Immature natural killer cell (primary cell): ENCODE measurements around the gene STAM2. TPM values are rescaled to one million over a fixed set of nuclear protein-coding genes. Genes with fewer than 3 reads are reported as not detected.
"Not testable (repeated sequence)": the region's sequence is repeated elsewhere in the genome, so short reads cannot be mapped to it uniquely, and the experiment has no call there.

ENCODE experiments used
- DNase-seq, 3 donors: peaks; one replicate each; pipeline ENCODE4 v3.0.0; 2022; ENCODE audit warnings: mixed read lengths in 1 of 3
- H3K27ac Mint-ChIP-seq, 6 donors: one replicate each; pipeline ENCODE4 v1.8.0; 2020; ENCODE audit warnings: mixed read lengths in 6 of 6, mild to moderate bottlenecking in 5 of 6, inconsistent platforms in 4 of 6, moderate library complexity in 3 of 6
- H3K27me3 Mint-ChIP-seq, 3 donors: one replicate each; pipeline ENCODE4 v1.8.0; 2020 to 2021; ENCODE audit warnings: low read depth in 3 of 3, mild to moderate bottlenecking in 3 of 3, mixed read lengths in 3 of 3, moderate library complexity in 3 of 3, inconsistent platforms in 1 of 3
- H3K36me3 Mint-ChIP-seq, 3 donors: one replicate each; pipeline ENCODE4 v1.8.0; 2020; ENCODE audit warnings: mixed read lengths in 3 of 3, inconsistent platforms in 2 of 3, mild to moderate bottlenecking in 2 of 3
- H3K4me1 Mint-ChIP-seq, 2 donors: one replicate each; pipeline ENCODE4 v1.8.0; 2020; ENCODE audit warnings: inconsistent platforms in 2 of 2, mild to moderate bottlenecking in 2 of 2, mixed read lengths in 2 of 2, moderate library complexity in 1 of 2
- H3K4me3 Mint-ChIP-seq, 5 donors: one replicate each; pipeline ENCODE4 v1.8.0; 2020; ENCODE audit warnings: mild to moderate bottlenecking in 5 of 5, mixed read lengths in 5 of 5, inconsistent platforms in 3 of 5, moderate library complexity in 3 of 5
- H3K9me3 Mint-ChIP-seq, 6 donors: one replicate each; pipeline ENCODE4 v1.8.0; 2020; ENCODE audit warnings: mild to moderate bottlenecking in 6 of 6, mixed read lengths in 6 of 6, inconsistent platforms in 4 of 6, moderate library complexity in 3 of 6
- polyA plus RNA-seq, 3 donors: library from polyadenylated mRNA; unstranded; fragments of 300-500 nt; fragmentation: Illumina TruSeq; gene quantifications; one replicate each; pipeline ENCODE4 v1.2.3, GENCODE V29; 2021

The STAM2 gene
- polyA plus RNA-seq, 3 donors from 2014 or later: 3.9 to 6.6 (median 5.6) TPM

DNA sequence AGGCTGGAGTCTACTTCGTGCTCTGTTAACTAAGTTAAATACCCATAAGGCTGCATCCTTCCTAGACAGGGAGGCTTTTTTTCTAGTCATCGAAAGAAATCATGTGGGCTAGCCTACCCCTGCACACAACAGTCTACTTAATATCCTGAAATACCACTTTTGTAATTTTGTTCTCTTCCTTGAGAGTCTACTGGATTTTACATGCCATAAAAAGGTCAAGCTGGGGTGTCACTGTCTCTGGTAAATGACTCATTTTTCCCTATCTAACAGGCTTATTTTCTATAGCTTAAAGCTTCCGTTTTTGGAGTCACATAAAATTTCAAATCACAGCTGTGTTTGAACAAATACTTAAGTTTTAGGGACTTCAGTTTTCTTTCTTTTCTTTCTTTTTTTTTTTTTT is 10.7 kb upstream of the STAM2 start:
- no peaks in the 10 kb centered on the region for H3K9me3 Mint-ChIP-seq
- H3K27ac Mint-ChIP-seq: no peak overlapping the region
- no peak for DNase-seq
- peaks cover 4 to 29% (median 4%) of the 10 kb centered on the region in 3 donors for H3K27me3 Mint-ChIP-seq
- H3K36me3 Mint-ChIP-seq: no peaks in the 10 kb centered on the region
- no peaks in the 10 kb centered on the region for H3K4me1 Mint-ChIP-seq
- H3K4me3 Mint-ChIP-seq: no peak overlapping the region

DNA sequence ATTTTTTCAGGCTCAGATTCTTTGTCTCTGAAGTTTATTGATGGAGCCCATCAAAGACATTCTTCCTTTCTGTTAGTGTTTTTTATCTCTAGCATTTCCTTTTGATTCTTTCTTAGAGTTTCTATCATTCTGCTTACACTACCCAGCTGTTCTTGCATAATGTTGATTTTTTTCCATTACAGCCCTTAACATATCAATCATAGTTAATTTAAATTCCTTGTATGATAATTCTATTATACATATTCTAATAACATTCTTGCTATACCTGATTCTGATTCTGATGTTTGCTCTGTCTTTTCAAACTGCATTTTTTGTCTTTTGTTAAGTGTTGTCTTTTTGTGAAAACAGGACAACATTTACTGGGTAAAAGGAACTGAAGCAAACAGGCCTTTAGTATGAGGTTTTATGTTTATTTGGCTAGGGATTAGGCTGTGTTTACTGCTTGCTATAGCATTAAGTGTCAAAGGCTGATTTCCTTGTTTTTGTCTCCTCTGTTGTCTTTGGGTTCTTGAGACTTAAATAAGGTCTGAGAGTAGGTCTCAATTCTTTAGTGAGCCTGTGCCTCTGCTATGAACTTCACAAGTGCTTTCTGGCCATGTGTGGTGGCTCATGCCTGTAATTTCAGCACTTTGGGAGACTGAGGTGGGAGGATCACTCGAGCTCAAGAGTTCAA is 8.0 kb upstream of the STAM2 start:
- no peak for DNase-seq
- no peaks in the 10 kb centered on the region for H3K4me1 Mint-ChIP-seq
- no peaks in the 10 kb centered on the region for H3K9me3 Mint-ChIP-seq
- H3K27me3 Mint-ChIP-seq: peaks cover 4 to 33% (median 8%) of the 10 kb centered on the region in 3 donors
- no peak overlapping the region for H3K4me3 Mint-ChIP-seq
- H3K36me3 Mint-ChIP-seq: no peaks in the 10 kb centered on the region
- no peak overlapping the region for H3K27ac Mint-ChIP-seq

DNA sequence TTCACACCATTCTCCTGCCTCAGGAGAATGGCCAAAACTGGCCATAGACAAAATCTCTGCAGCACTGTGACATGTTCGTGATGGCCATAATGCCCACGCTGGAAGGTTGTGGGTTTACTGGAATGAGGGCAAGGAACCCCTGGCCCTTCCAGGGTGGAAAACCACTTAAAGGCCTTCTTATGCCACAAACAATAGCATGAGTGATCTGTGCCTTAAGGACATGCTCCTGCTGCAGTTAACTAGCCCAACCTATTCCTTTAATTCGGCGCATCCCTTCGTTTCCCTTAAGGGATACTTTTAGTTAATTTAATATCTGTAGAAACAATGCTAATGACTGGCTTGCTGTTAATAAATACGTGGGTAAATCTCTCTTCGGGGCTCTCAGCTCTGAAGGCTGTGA is 2.1 kb upstream of the STAM2 start:
- not testable (repeated sequence) for H3K36me3 Mint-ChIP-seq, H3K9me3 Mint-ChIP-seq, DNase-seq, H3K4me3 Mint-ChIP-seq
- peaks cover 4 to 22% (median 19%) of the 10 kb centered on the region in 3 donors for H3K27me3 Mint-ChIP-seq
- peak overlapping the region in 1 of 6 donors; percentile 20 for H3K27ac Mint-ChIP-seq
- H3K4me1 Mint-ChIP-seq: peaks cover 26 to 37% of the 10 kb centered on the region in 2 donors

DNA sequence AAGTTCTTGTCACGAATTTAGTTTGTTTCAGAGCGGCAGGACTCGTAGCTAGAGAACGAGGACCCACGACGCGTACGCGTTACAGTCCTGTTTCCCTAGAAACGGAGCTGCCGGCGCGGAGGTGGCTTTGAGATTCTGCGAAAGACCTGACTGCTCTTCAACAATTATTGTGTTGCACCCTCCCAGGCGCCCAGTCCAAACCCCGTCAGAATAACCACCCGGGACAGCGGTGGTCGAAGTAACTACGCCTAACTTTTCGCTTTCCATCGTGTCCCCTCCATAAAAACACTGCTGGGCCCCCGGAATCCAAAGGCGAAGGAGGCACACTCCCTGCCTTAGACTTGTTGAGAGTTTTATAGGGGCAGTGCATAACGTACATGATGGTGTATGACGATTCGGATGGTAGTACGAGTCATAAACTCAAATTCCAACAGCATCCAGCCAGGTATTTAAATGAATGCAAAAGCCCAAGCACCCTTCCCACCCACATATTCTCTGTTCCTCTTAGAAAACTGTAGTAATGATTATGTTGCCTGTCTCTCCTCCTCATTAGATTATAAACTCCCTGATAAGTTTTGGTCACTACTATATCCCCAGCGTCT is 651 bp upstream of the STAM2 start:
- Mint-ChIP-seq H3K27me3 (peaks cover 4 to 17% (median 15%) of the 10 kb centered on the region in 3 donors), H3K36me3 (no peaks in the 10 kb centered on the region), H3K4me1 (peaks cover 37 to 51% of the 10 kb centered on the region in 2 donors), H3K27ac (peak overlapping the region; percentile 96 to 100 (median 99)), H3K4me3 (peak overlapping the region; percentile 95 to 98 (median 98)), H3K9me3 (no peaks in the 10 kb centered on the region)
- DNase-seq: no peak

DNA sequence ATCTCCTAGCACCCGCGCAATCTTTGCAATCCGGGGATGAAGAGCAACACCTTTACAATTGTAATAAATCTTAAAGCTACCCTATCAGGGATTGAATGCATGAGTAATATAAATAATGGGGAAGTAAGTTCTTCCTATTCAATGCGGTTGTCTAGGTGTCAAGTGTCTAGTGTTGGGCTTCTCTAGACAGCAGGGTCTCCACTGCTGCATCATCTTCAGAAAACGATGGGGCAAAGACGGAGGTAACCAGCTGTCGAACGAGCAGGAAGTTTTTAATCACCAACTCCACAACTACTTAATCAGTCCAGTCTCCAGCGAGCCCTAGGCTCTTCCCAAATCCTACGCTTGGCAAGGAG is 573 bp downstream of the STAM2 start:
- peak overlapping the region; percentile 95 to 98 (median 98) for H3K4me3 Mint-ChIP-seq
- H3K36me3 Mint-ChIP-seq: no peaks in the 10 kb centered on the region
- DNase-seq: no peak
- H3K27me3 Mint-ChIP-seq: peaks cover 4 to 13% (median 11%) of the 10 kb centered on the region in 3 donors
- H3K9me3 Mint-ChIP-seq: no peaks in the 10 kb centered on the region
- H3K4me1 Mint-ChIP-seq: peaks cover 37 to 62% of the 10 kb centered on the region in 2 donors
- H3K27ac Mint-ChIP-seq: peak overlapping the region; percentile 96 to 100 (median 99)

DNA sequence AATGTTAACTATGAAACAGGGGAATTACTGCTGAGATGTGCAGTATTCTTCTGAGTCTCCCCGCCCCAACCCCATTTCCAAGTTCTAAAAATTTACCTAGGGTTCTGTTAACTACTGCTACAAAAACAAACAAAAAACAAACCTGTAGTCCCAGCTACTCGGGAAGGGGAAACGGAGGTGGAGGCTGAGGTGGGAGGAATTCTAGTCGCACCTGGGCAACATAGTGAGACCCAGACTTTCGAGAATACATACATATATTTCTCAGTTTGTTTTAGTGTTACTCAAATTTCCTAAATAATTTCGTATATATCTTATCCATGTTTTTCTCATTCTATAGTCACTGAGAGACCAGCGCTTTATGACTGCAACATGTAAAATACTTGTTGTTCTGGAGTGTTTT is 989 bp downstream of the STAM2 start:
- H3K27ac Mint-ChIP-seq: peak overlapping the region; percentile 96 to 100 (median 99)
- DNase-seq: no peak
- no peaks in the 10 kb centered on the region for H3K9me3 Mint-ChIP-seq
- H3K4me1 Mint-ChIP-seq: peaks cover 39 to 65% of the 10 kb centered on the region in 2 donors
- H3K4me3 Mint-ChIP-seq: peak overlapping the region; percentile 95 to 98 (median 98)
- H3K27me3 Mint-ChIP-seq: peaks cover 4 to 13% (median 11%) of the 10 kb centered on the region in 3 donors
- H3K36me3 Mint-ChIP-seq: no peaks in the 10 kb centered on the region

DNA sequence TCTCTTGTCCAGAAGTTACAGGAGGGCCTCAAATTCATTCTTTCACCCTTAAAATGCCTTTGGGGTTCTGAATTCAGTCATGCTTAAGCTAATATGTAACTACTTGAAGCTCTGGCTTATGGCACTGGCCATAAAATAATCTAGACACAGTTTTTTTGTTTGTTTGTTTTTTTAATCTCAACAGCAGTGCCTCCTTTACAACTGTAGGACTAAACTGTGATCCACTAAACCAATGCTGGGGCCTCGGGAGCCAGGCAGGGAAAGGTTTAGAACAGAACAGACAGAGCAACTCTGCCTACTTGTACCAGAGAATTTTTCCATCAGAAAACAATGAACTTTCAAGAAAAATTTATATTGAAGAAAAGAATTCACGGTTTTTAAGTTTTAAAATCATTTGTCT is 1.7 kb downstream of the STAM2 start:
- peak overlapping the region; percentile 17 to 96 (median 36) for H3K27ac Mint-ChIP-seq
- peaks cover 45 to 73% of the 10 kb centered on the region in 2 donors for H3K4me1 Mint-ChIP-seq
- peak overlapping the region in 3 of 5 donors; percentile 33 to 98 (median 38) for H3K4me3 Mint-ChIP-seq
- H3K9me3 Mint-ChIP-seq: no peaks in the 10 kb centered on the region
- peaks cover 4 to 13% (median 11%) of the 10 kb centered on the region in 3 donors for H3K27me3 Mint-ChIP-seq
- H3K36me3 Mint-ChIP-seq: no peaks in the 10 kb centered on the region
- DNase-seq: no peak

DNA sequence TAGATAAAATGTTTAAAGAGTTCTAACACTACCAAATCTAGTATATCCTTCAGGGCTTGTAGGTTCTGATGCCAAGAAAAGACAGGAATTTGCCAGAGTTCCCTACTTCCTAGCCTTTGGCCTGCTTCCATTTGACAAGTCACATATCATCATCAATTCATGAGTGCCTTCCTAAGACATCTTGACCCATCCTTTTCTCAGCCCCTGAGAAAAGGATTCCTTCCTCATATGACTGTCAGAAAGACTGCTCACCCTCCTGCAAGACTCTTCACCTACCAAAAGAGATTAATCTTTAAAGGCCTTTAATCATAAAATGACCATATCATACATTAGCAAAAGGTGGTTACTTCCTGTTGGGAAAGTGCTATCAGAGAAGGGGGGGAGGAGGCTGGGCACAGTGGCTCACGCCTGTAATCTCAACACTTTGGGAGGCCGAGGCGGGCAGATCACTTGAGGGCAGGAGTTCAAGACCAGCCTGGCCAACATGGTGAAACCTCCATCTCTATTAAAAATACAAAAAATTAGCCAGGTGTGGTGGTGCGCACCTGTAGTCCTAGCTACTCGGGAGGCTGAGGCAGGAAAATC is 3.3 kb downstream of the STAM2 start:
- Mint-ChIP-seq H3K27ac (peak overlapping the region; percentile 68 to 80 (median 76)), H3K4me1 (peaks cover 51 to 84% of the 10 kb centered on the region in 2 donors), H3K27me3 (peaks cover 4 to 13% (median 11%) of the 10 kb centered on the region in 3 donors)
- not testable (repeated sequence) for H3K9me3 Mint-ChIP-seq, DNase-seq, H3K4me3 Mint-ChIP-seq, H3K36me3 Mint-ChIP-seq

DNA sequence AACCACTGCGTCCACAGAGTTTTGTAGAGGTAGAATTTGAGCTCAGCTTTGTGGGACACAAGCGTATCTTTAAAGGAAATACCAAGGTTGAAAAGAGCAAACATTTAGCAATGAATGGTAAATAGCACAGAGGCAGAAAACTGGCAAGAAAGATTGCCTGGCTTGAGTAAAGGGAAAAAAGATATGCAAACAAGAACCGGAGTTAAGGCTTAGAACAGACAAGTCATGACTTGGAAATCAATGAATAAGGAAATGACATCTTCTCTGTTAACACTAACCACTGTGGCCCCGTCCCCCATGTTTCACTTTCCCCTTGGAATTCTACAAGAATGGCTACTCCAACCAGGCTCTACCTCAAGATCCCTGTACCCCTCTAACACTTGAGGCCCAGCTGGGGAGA is 3.8 kb downstream of the STAM2 start:
- H3K27ac Mint-ChIP-seq: peak overlapping the region; percentile 28 to 80 (median 72)
- DNase-seq: no peak
- H3K4me3 Mint-ChIP-seq: peak overlapping the region in 1 of 5 donors; percentile 30
- peaks cover 4 to 13% (median 11%) of the 10 kb centered on the region in 3 donors for H3K27me3 Mint-ChIP-seq
- H3K36me3 Mint-ChIP-seq: no peaks in the 10 kb centered on the region
- no peaks in the 10 kb centered on the region for H3K9me3 Mint-ChIP-seq
- H3K4me1 Mint-ChIP-seq: peaks cover 55 to 89% of the 10 kb centered on the region in 2 donors

DNA sequence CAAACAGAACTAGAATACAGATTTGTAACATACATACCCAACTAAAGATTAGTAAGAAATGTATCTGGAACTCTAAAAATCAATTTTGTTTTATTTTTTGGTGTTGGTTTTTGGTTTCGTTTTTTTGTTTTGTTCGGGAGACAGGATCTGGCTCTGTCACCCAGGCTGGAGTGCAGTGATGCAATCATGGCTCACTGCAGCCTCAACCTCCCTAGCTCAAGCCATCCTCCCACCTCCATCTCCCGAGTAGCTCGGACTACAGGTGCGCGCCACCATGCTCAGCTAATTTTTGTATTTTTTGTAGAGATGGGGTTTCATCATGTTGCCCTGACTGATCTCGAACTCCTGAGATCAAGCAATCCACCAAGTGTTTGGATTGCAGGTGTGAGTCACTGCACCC is 6.4 kb downstream of the STAM2 start:
- not testable (repeated sequence) for H3K4me3 Mint-ChIP-seq, DNase-seq, H3K36me3 Mint-ChIP-seq, H3K27me3 Mint-ChIP-seq, H3K9me3 Mint-ChIP-seq
- Mint-ChIP-seq H3K27ac (peak overlapping the region in 4 of 6 donors; percentile 17 to 50 (median 44)), H3K4me1 (peaks cover 57 to 90% of the 10 kb centered on the region in 2 donors)

DNA sequence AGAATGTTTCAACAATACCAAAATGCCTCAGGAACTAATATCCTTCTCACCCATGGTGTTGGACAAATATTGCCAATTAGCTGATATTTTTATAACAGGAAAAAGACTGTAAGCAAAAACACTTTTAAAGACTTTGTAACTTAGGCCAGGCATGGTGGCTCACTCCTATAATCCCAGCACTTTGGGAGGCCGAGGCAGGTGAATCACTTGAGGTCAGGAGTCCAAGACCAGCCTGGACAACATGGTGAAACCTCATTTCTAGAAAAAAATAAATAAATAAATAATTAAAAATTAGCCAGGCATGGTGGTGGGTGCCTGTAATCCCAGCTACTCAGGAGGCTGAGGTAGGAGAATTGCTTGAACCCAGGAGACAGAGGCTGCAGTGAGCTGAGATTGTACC is 8.1 kb downstream of the STAM2 start:
- peak overlapping the region in 1 of 5 donors; percentile 43 for H3K4me3 Mint-ChIP-seq
- H3K9me3 Mint-ChIP-seq, H3K27me3 Mint-ChIP-seq, DNase-seq, H3K36me3 Mint-ChIP-seq: not testable (repeated sequence)
- H3K4me1 Mint-ChIP-seq: peaks cover 60 to 87% of the 10 kb centered on the region in 2 donors
- H3K27ac Mint-ChIP-seq: peak overlapping the region in 3 of 6 donors; percentile 28 to 51 (median 38)

DNA sequence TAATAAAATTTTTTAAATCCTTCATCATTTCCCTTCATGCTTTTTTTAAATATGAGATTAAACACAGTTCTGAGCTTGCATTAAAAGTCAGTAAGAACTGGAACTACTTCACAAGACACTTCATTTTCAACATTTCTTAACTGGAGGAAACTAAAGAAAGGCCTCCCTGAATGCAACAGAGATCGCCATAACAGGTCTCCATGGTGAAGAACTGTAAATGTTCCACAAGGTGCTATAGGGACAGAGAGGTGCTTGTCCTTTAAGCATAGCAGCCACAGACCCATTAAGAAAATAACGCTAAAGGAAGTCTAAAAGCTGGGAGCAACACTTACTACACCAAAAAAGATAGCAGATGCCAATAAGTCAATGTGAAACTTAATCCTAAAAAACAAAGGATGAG is 8.5 kb downstream of the STAM2 start:
- peaks cover 56 to 83% of the 10 kb centered on the region in 2 donors for H3K4me1 Mint-ChIP-seq
- H3K27me3 Mint-ChIP-seq: peaks cover 0 to 2% (median 0%) of the 10 kb centered on the region in 3 donors
- peak overlapping the region in 4 of 6 donors; percentile 35 to 71 (median 44) for H3K27ac Mint-ChIP-seq
- peak overlapping the region in 2 of 5 donors; percentile 31 to 43 for H3K4me3 Mint-ChIP-seq
- no peaks in the 10 kb centered on the region for H3K9me3 Mint-ChIP-seq
- H3K36me3 Mint-ChIP-seq: no peaks in the 10 kb centered on the region
- DNase-seq: no peak

DNA sequence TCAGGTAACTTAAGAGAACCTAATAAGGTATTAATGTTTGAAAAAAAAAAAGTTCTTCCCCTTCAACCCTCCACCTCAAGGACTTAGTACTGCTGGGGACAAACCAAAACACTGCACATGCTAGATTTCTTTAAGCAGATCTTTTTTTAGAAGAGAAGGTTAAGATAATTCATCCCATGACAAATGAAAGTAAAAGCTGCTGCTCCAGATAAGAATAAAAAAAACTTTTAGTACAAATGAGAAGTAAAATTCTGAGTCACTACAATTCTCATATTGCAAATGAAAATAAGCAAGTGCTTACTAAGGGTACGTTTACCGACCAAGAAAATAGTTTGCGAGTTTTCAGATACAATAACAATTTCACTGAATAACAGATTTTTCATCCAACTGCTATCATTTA is 8.9 kb downstream of the STAM2 start:
- H3K27ac Mint-ChIP-seq: peak overlapping the region; percentile 29 to 71 (median 38)
- H3K4me3 Mint-ChIP-seq: peak overlapping the region in 3 of 5 donors; percentile 7 to 43 (median 31)

DNA sequence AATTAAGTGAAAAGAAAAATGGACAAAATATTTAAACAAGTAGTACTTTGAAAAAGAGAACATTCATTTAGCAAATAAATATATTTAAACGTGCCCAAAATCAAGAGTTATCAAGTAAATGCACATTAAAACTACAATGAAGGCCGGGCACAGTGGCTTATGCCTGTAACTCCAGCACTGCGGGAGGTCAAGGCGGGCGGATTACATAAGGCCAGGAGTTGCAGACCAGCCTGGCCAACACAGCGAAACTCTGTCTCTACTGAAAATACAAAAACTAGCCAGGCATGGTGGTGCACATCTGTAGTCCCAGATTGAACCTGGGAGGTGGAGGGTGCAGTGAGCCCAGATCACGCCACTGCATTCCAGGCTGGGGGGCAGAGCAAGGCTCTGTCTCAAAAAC is 9.8 kb downstream of the STAM2 start:
- no peak for DNase-seq
- H3K9me3 Mint-ChIP-seq: no peaks in the 10 kb centered on the region
- H3K36me3 Mint-ChIP-seq: peaks cover 0 to 3% (median 0%) of the 10 kb centered on the region in 3 donors
- peak overlapping the region in 1 of 5 donors; percentile 1 for H3K4me3 Mint-ChIP-seq
- peaks cover 0 to 2% (median 0%) of the 10 kb centered on the region in 3 donors for H3K27me3 Mint-ChIP-seq
- H3K4me1 Mint-ChIP-seq: peaks cover 51 to 78% of the 10 kb centered on the region in 2 donors
- H3K27ac Mint-ChIP-seq: peak overlapping the region in 1 of 6 donors; percentile 4

More for the DNA sequence above, 8.9 kb downstream of the STAM2 start:
- peaks cover 0 to under 1% (median 0%) of the 10 kb centered on the region in 3 donors for H3K36me3 Mint-ChIP-seq
- no peak for DNase-seq
- no peaks in the 10 kb centered on the region for H3K9me3 Mint-ChIP-seq
- H3K27me3 Mint-ChIP-seq: peaks cover 0 to 2% (median 0%) of the 10 kb centered on the region in 3 donors
- H3K4me1 Mint-ChIP-seq: peaks cover 52 to 83% of the 10 kb centered on the region in 2 donors
